Ammon's horn (tissue), 1 donor: ENCODE results near the gene WWC1.

ENCODE experiments used
- DNase-seq: peaks from one replicate; pipeline ENCODE4 v3.0.0-alpha.2; 2016; ENCODE audit warnings: low spot score

Gene WWC1

GRCh38 chr5:168291342-168291963 is at the start of gene WWC1:
TSS of gene WWC1 (plus strand) at chr5:168291645. CDS start at chr5:168292153, 508 bp downstream.
- no peak for DNase-seq

- DNase-seq = no peak
These were observed 46.4 kb upstream of the WWC1 start for GRCh38 chr5:168244838-168245559.

GRCh38 chr5:168249923-168250322 is 41.5 kb upstream of the WWC1 start:
- no peak for DNase-seq

- no peak for DNase-seq
These were observed 40.2 kb upstream of the WWC1 start for GRCh38 chr5:168251259-168251658.

- no peak for DNase-seq
These were observed 37.3 kb upstream of the WWC1 start for GRCh38 chr5:168254013-168254693.

- DNase-seq = no peak
These were observed 30.9 kb upstream of the WWC1 start for GRCh38 chr5:168260353-168261226.

- no peak for DNase-seq
These were observed 30.2 kb upstream of the WWC1 start for GRCh38 chr5:168261227-168261571.

- no peak for DNase-seq
These were observed 29.3 kb upstream of the WWC1 start for GRCh38 chr5:168262042-168262743.

GRCh38 chr5:168263121-168263520 is 28.3 kb upstream of the WWC1 start:
- DNase-seq = no peak

GRCh38 chr5:168266016-168266415 is 25.4 kb upstream of the WWC1 start:
- DNase-seq = no peak

GRCh38 chr5:168268949-168269936 is 22.2 kb upstream of the WWC1 start:
- peak; percentile 93 for DNase-seq

GRCh38 chr5:168269937-168270330 is 21.5 kb upstream of the WWC1 start:
- no peak for DNase-seq

GRCh38 chr5:168270476-168270875 is 21.0 kb upstream of the WWC1 start:
- DNase-seq = no peak

GRCh38 chr5:168273056-168273980 is 18.1 kb upstream of the WWC1 start:
- no peak for DNase-seq

- no peak for DNase-seq
These were observed 17.0 kb upstream of the WWC1 start for GRCh38 chr5:168274406-168274805.

- DNase-seq = no peak
These were observed 15.5 kb upstream of the WWC1 start for GRCh38 chr5:168275940-168276339.

GRCh38 chr5:168282120-168282519 is 9.3 kb upstream of the WWC1 start:
- DNase-seq = no peak

- no peak for DNase-seq
These were observed 6.6 kb upstream of the WWC1 start for GRCh38 chr5:168284809-168285208.

- no peak for DNase-seq
These were observed 5.7 kb upstream of the WWC1 start for GRCh38 chr5:168285696-168286095.
